Urothelium cell line (cell line): ENCODE measurements around the gene TMEM258.
A peak's percentile ranks its signal among the peaks of the same experiment; 100 is the strongest.

Experiments
- DNase-seq: peaks from one replicate; pipeline ENCODE4 v3.0.0; 2011; ENCODE audit warnings: low spot score, mixed read lengths
- FAIRE-seq: peaks from 2 replicates; lab custom pipeline; 2011; peaks lifted over from hg19 to GRCh38; lab: Jason Lieb, UNC

TMEM258 gene

GRCh38 chr11:61762223-61762615, 30.2 kb downstream of the TMEM258 start:
- FAIRE-seq: no peak
- no peak for DNase-seq

- peak; percentile 17 for FAIRE-seq
- no peak for DNase-seq
Observed at GRCh38 chr11:61761440-61762222, 30.8 kb downstream of the TMEM258 start.

- DNase-seq (no peak), FAIRE-seq (no peak)
Observed at GRCh38 chr11:61760946-61761345, 31.5 kb downstream of the TMEM258 start.

- FAIRE-seq: peak; percentile 44
- no peak for DNase-seq
Observed at GRCh38 chr11:61757213-61757862, 35.1 kb downstream of the TMEM258 start.

GRCh38 chr11:61756452-61757212, 35.8 kb downstream of the TMEM258 start:
- peak; percentile 80 for DNase-seq
- FAIRE-seq: peak; percentile 91

GRCh38 chr11:61756147-61756451, 36.3 kb downstream of the TMEM258 start:
- FAIRE-seq (no peak), DNase-seq (no peak)

- DNase-seq (no peak), FAIRE-seq (no peak)
Observed at GRCh38 chr11:61754534-61755482, 37.6 kb downstream of the TMEM258 start.

- no peak for FAIRE-seq
- DNase-seq: no peak
Observed at GRCh38 chr11:61753672-61754071, 38.7 kb downstream of the TMEM258 start.

- DNase-seq: no peak
Observed at GRCh38 chr11:61752925-61753521, 39.4 kb downstream of the TMEM258 start.

GRCh38 chr11:61752117-61752924, 40.1 kb downstream of the TMEM258 start, which contains the start of gene MYRF:
Gene MYRF (plus strand): TSS chr11:61752636. CDS start chr11:61752745, 109 bp downstream.
- DNase-seq (peak; percentile 91), FAIRE-seq (no peak)

More at GRCh38 chr11:61752925-61753521, 39.4 kb downstream of the TMEM258 start:
- FAIRE-seq: no peak

- FAIRE-seq: no peak
- DNase-seq: no peak
Observed at GRCh38 chr11:61751384-61751783, 41.0 kb downstream of the TMEM258 start.

GRCh38 chr11:61750631-61751273, 41.6 kb downstream of the TMEM258 start:
- DNase-seq: no peak
- FAIRE-seq: no peak

- FAIRE-seq (no peak), DNase-seq (peak; percentile 60)
Observed at GRCh38 chr11:61749591-61750217, 42.7 kb downstream of the TMEM258 start.

GRCh38 chr11:61747967-61748285, 44.5 kb downstream of the TMEM258 start:
- FAIRE-seq (no peak), DNase-seq (no peak)

- DNase-seq: peak; percentile 84
- FAIRE-seq: no peak
Observed at GRCh38 chr11:61747192-61747966, 45.0 kb downstream of the TMEM258 start.

- DNase-seq (no peak), FAIRE-seq (no peak)
Observed at GRCh38 chr11:61746442-61747191, 45.8 kb downstream of the TMEM258 start.
